Astrocyte (in vitro differentiated cells and primary cell): Measurements from ENCODE around the gene JAM3. TPM values are rescaled to one million over a fixed set of nuclear protein-coding genes. Genes with fewer than 3 reads are reported as not detected.

Source experiments
- DNase-seq: peaks from one replicate; pipeline ENCODE4 v3.0.0-alpha.2; 2010; ENCODE audit warnings: low read depth
- FAIRE-seq: peaks from 2 replicates; lab custom pipeline; 2011; peaks lifted over from hg19 to GRCh38; lab: Jason Lieb, UNC
- H2AFZ ChIP-seq: 2 replicates; pipeline ENCODE4 v1.6.0; 2012; ENCODE audit warnings: low read depth, low read length, inconsistent platforms
- H3K27ac ChIP-seq: 2 replicates; pipeline ENCODE4 v1.5.1; 2011; ENCODE audit warnings: low read depth, low read length, inconsistent platforms
- H3K27me3 ChIP-seq: 2 replicates; pipeline ENCODE4 v1.6.0; 2011; ENCODE audit warnings: low read length, inconsistent platforms; ENCODE audit not compliant: insufficient read depth
- H3K36me3 ChIP-seq: 2 replicates; pipeline ENCODE4 v1.5.1; 2011; ENCODE audit warnings: low read length, inconsistent platforms; ENCODE audit not compliant: insufficient read depth
- H3K4me1 ChIP-seq: 2 replicates; pipeline ENCODE4 v1.5.1; 2011; ENCODE audit warnings: low read length, inconsistent platforms; ENCODE audit not compliant: insufficient read depth
- H3K4me2 ChIP-seq: 2 replicates; pipeline ENCODE4 v1.6.0; 2012; ENCODE audit warnings: low read length, inconsistent platforms
- H3K4me3 ChIP-seq: 2 replicates; pipeline ENCODE4 v1.5.1; 2011; ENCODE audit warnings: low read depth, mild to moderate bottlenecking, low read length, inconsistent platforms; ENCODE audit not compliant: insufficient read depth
- H3K79me2 ChIP-seq: 2 replicates; pipeline ENCODE4 v1.6.0; 2012; ENCODE audit warnings: mild to moderate bottlenecking, low read length, inconsistent platforms; ENCODE audit not compliant: insufficient read depth
- H3K9ac ChIP-seq: 2 replicates; pipeline ENCODE4 v1.6.0; 2012; ENCODE audit warnings: mild to moderate bottlenecking, low read length, inconsistent platforms
- H3K9me3 ChIP-seq: 2 replicates; pipeline ENCODE4 v1.5.1; 2012; ENCODE audit warnings: low read depth, mild to moderate bottlenecking, low read length, inconsistent platforms; ENCODE audit not compliant: insufficient read depth
- H4K20me1 ChIP-seq: 2 replicates; pipeline ENCODE4 v1.6.0; 2012; ENCODE audit warnings: low read length, inconsistent platforms; ENCODE audit not compliant: insufficient read depth
- H3K27ac Mint-ChIP-seq: one replicate; pipeline ENCODE4 v1.8.0; 2021; ENCODE audit warnings: mild to moderate bottlenecking, mixed read lengths; ENCODE audit not compliant: unreplicated experiment
- H3K27me3 Mint-ChIP-seq: one replicate; pipeline ENCODE4 v1.8.0; 2021; ENCODE audit warnings: low read depth, mixed read lengths; ENCODE audit not compliant: unreplicated experiment
- H3K36me3 Mint-ChIP-seq: one replicate; pipeline ENCODE4 v1.8.0; 2021; ENCODE audit warnings: low read depth, mixed read lengths; ENCODE audit not compliant: unreplicated experiment
- H3K4me1 Mint-ChIP-seq: one replicate; pipeline ENCODE4 v1.8.0; 2021; ENCODE audit warnings: low read depth, mixed read lengths; ENCODE audit not compliant: unreplicated experiment
- H3K4me3 Mint-ChIP-seq: one replicate; pipeline ENCODE4 v1.8.0; 2021; ENCODE audit warnings: mild to moderate bottlenecking, moderate library complexity, mixed read lengths; ENCODE audit not compliant: unreplicated experiment
- H3K9me3 Mint-ChIP-seq: one replicate; pipeline ENCODE4 v1.8.0; 2021; ENCODE audit warnings: mild to moderate bottlenecking, mixed read lengths; ENCODE audit not compliant: unreplicated experiment
- EZH2 ChIP-seq: IDR thresholded peaks from 2 replicates; pipeline ENCODE4 v1.6.1; 2012; ENCODE audit warnings: mild to moderate bottlenecking, low read length, inconsistent platforms; ENCODE audit not compliant: insufficient read depth
- total RNA-seq: library from RNA; stranded (reverse); gene quantifications from 2 replicates; pipeline ENCODE4 v1.2.1, GENCODE V29; 2021
- TF ChIP-seq, protein P1 (sequence below): IDR thresholded peaks from 2 replicates; pipeline ENCODE4 v1.5.1; 2011; ENCODE audit warnings: low read depth, mild to moderate bottlenecking, inconsistent platforms, low read length, moderate library complexity; ENCODE audit not compliant: insufficient read depth

JAM3 gene
- total RNA-seq, 1 donor from 2014 or later, result 88.3 TPM

DNA sequence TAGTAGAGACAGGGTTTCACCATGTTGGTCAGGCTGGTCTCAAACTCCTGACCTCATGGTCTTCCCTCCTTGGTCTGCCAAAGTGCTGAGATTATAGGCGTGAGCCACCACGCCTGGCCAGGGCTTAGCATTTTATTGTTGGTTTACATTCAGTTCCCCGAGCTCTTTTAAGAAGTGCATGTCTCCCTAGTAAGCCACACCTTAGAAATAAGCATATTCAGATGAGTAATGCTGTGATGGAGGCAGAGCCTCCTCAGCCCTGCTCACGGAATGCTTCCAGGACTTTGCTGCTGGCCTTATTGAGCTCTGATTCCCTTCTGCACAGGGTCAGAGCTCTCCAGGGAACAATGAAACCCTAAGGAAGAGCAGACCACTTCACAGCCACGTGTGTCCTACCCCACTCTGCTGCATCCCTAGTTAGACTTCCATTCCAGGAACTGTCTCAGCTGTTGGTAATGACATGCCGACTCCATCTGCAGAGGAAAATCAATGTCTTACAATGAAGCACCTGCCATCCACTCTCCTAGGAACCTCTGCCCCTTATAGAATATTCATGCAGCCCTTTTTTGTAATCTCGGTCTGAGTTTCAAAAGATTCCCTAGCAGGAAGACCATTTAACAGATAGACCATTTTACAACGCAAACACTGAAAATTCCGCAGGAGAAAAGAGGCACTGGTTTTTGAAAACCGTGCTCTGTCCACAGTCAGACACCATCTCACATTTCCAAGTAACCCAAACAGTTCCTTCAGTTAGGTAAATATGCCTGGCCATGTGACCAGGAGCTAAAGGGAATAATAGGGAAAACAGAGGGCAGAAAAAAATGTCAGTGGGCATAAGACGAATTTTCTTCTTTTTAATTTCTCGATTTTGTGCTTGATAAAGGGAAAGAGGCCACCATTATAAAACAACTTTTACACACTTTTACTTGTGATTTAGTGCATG is 1.7 kb upstream of the JAM3 start:
- H3K27me3 ChIP-seq, result peaks cover 8% of the 10 kb centered on the region
- Mint-ChIP-seq H3K27me3 (peaks cover 11% of the 10 kb centered on the region), H3K4me1 (peaks cover 15% of the 10 kb centered on the region), H3K9me3 (no peaks in the 10 kb centered on the region), H3K27ac (no peak overlapping the region), H3K4me3 (no peak overlapping the region), H3K36me3 (no peaks in the 10 kb centered on the region)
- H2AFZ ChIP-seq, result no peak overlapping the region
- TF ChIP-seq, protein P1, sequence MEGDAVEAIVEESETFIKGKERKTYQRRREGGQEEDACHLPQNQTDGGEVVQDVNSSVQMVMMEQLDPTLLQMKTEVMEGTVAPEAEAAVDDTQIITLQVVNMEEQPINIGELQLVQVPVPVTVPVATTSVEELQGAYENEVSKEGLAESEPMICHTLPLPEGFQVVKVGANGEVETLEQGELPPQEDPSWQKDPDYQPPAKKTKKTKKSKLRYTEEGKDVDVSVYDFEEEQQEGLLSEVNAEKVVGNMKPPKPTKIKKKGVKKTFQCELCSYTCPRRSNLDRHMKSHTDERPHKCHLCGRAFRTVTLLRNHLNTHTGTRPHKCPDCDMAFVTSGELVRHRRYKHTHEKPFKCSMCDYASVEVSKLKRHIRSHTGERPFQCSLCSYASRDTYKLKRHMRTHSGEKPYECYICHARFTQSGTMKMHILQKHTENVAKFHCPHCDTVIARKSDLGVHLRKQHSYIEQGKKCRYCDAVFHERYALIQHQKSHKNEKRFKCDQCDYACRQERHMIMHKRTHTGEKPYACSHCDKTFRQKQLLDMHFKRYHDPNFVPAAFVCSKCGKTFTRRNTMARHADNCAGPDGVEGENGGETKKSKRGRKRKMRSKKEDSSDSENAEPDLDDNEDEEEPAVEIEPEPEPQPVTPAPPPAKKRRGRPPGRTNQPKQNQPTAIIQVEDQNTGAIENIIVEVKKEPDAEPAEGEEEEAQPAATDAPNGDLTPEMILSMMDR, result no peak
- no peak for TF ChIP-seq EZH2
- DNase-seq (no peak), FAIRE-seq (no peak)
- H3K27ac ChIP-seq, result no peak overlapping the region
- no peak overlapping the region for H3K9ac ChIP-seq
- H3K36me3 ChIP-seq, result no peaks in the 10 kb centered on the region
- H3K9me3 ChIP-seq, result no peaks in the 10 kb centered on the region
- peaks cover 28% of the 10 kb centered on the region for H3K79me2 ChIP-seq
- H3K4me1 ChIP-seq, result peaks cover 11% of the 10 kb centered on the region
- no peak overlapping the region for H3K4me3 ChIP-seq
- H4K20me1 ChIP-seq, result peaks cover 16% of the 10 kb centered on the region
- H3K4me2 ChIP-seq, result no peak overlapping the region

DNA sequence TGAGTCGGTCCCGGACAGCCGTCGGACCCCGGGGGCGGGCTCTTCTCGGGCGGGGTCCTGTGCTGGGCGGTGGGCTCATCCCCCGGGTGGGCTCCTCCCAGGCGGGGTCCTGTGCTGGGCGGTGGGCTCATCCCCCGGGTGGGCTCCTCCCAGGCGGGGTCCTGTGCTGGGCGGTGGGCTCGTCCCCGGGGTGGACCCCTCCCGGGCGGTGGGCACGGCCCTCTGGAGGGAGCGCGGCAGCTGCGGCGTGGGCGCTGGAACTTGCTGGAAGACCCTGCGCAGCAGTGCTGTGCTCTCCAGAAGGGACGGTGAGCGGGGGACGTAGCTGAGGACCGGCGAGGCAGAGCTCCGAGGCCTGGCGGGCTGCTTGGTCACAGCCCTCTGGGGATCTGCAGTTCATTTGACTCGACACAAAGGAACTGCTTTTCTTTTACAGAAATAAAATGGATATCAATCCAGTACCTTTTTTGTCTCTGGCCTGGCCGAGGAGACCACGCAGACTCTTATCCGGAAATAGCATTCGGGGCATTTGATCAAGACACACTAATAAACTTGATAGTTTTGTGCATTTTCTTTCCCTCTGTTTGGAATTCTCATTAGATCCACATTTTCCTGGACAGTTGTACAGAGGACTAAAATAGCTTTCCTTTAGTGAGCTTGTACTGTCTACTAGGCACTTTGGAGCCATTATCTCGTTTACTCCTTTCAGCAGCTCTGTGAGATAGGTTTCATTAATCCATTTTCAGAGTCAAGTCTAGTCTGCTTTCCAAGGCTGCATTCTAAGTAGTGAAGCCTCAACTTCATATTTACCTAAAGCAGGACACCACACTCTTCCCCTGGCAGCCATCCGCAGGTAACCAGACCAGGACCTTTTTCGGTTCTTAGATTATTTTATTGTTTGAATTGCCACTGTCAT is 812 bp downstream of the JAM3 start:
- Histone ChIP-seq H3K9me3 (no peaks in the 10 kb centered on the region), H3K4me1 (peaks cover 14% of the 10 kb centered on the region), H3K9ac (peak overlapping the region; percentile 85), H3K27ac (no peak overlapping the region), H3K4me3 (peak overlapping the region; percentile 82), H3K27me3 (peaks cover 5% of the 10 kb centered on the region), H3K36me3 (no peaks in the 10 kb centered on the region), H2AFZ (peak overlapping the region; percentile 99), H3K79me2 (peaks cover 51% of the 10 kb centered on the region), H3K4me2 (peak overlapping the region; percentile 88), H4K20me1 (peaks cover 33% of the 10 kb centered on the region)
- FAIRE-seq (no peak), DNase-seq (no peak)
- Mint-ChIP-seq H3K36me3 (no peaks in the 10 kb centered on the region), H3K4me1 (peaks cover 34% of the 10 kb centered on the region), H3K4me3 (peak overlapping the region; percentile 87), H3K27me3 (peaks cover 11% of the 10 kb centered on the region), H3K9me3 (no peaks in the 10 kb centered on the region), H3K27ac (no peak overlapping the region)
- TF ChIP-seq EZH2, result no peak
- TF ChIP-seq, protein P1, result no peak
